HG02852 (cell line): ENCODE data around the gene KLHL2.
A peak's percentile ranks its signal among the peaks of the same experiment; 100 is the strongest.
"Not testable (repeated sequence)": the region's sequence is repeated elsewhere in the genome, so short reads cannot be mapped to it uniquely, and the experiment has no call there.

Experiments used
- ATAC-seq: cut with Tn5 transposase; IDR thresholded peaks from one replicate; pipeline ENCODE4 v1.9.1; 2021; ENCODE audit warnings: mild to moderate bottlenecking, moderate library complexity; ENCODE audit not compliant: unreplicated experiment

KLHL2 gene

GRCh38 chr4:165207431-165208220 lies at the start of gene KLHL2:
Gene KLHL2, plus strand, starts transcription at chr4:165207561. Its CDS starts 316 bp downstream, at chr4:165207877.
- ATAC-seq: peak; percentile 84

GRCh38 chr4:165158762-165159161 lies 48.6 kb upstream of the KLHL2 start:
- no peak for ATAC-seq

GRCh38 chr4:165164257-165164656 lies 43.1 kb upstream of the KLHL2 start:
- no peak for ATAC-seq

GRCh38 chr4:165166872-165167271 lies 40.5 kb upstream of the KLHL2 start:
- ATAC-seq: not testable (repeated sequence)

- ATAC-seq: no peak
Observed at GRCh38 chr4:165167650-165168049, 39.7 kb upstream of the KLHL2 start.

- ATAC-seq: no peak
Observed at GRCh38 chr4:165170819-165171218, 36.5 kb upstream of the KLHL2 start.

- ATAC-seq: not testable (repeated sequence)
Observed at GRCh38 chr4:165175470-165175869, 31.9 kb upstream of the KLHL2 start.

GRCh38 chr4:165175879-165176278 lies 31.5 kb upstream of the KLHL2 start:
- ATAC-seq: no peak

GRCh38 chr4:165177725-165178666 lies 29.4 kb upstream of the KLHL2 start:
- peak; percentile 82 for ATAC-seq

- no peak for ATAC-seq
Observed at GRCh38 chr4:165184220-165184619, 23.1 kb upstream of the KLHL2 start.

GRCh38 chr4:165184998-165185397 lies 22.4 kb upstream of the KLHL2 start:
- ATAC-seq: not testable (repeated sequence)

GRCh38 chr4:165185448-165185847 lies 21.9 kb upstream of the KLHL2 start:
- no peak for ATAC-seq

- ATAC-seq: no peak
Observed at GRCh38 chr4:165190591-165191347, 16.6 kb upstream of the KLHL2 start.

GRCh38 chr4:165191348-165191656 lies 16.1 kb upstream of the KLHL2 start:
- ATAC-seq: no peak

- ATAC-seq: no peak
Observed at GRCh38 chr4:165191814-165192499, 15.4 kb upstream of the KLHL2 start.

- ATAC-seq: no peak
Observed at GRCh38 chr4:165192500-165192898, 14.9 kb upstream of the KLHL2 start.

- ATAC-seq: no peak
Observed at GRCh38 chr4:165192956-165193355, 14.4 kb upstream of the KLHL2 start.

GRCh38 chr4:165194368-165194767 lies 13.0 kb upstream of the KLHL2 start:
- no peak for ATAC-seq

- ATAC-seq: no peak
Observed at GRCh38 chr4:165198329-165198728, 9.0 kb upstream of the KLHL2 start.

GRCh38 chr4:165199286-165199685 lies 8.1 kb upstream of the KLHL2 start:
- no peak for ATAC-seq

GRCh38 chr4:165199722-165200121 lies 7.6 kb upstream of the KLHL2 start:
- ATAC-seq: no peak
